Small intestine (tissue), 7 donors: ENCODE data around the gene TNIK. TPM values are rescaled to one million over a fixed set of nuclear protein-coding genes. Genes with fewer than 3 reads are reported as not detected.
"Not testable (repeated sequence)": the region's sequence is repeated elsewhere in the genome, so short reads cannot be mapped to it uniquely, and the experiment has no call there.

Experiments used
- DNase-seq, 2 donors: peaks; one replicate each; pipeline versions ENCODE4 v3.0.0 to v3.0.0-alpha.2; 2013
- FAIRE-seq: peaks from 2 replicates; lab custom pipeline; 2012; peaks lifted over from hg19 to GRCh38; lab: Jason Lieb, UNC
- H3K27ac ChIP-seq, 3 donors: one replicate each; pipeline ENCODE4 v1.5.1; 2013; ENCODE audit warnings: low read length in 2 of 3, mild to moderate bottlenecking in 2 of 3, control low read depth in 1 of 3, inconsistent platforms in 1 of 3, low read depth in 1 of 3, moderate library complexity in 1 of 3
- H3K27me3 ChIP-seq, 3 donors: one replicate each; pipeline ENCODE4 v1.6.1; 2013; ENCODE audit warnings: low read length in 3 of 3, inconsistent platforms in 1 of 3; ENCODE audit not compliant: control insufficient read depth in 3 of 3, insufficient read depth in 3 of 3
- H3K36me3 ChIP-seq, 3 donors: one replicate each; pipeline ENCODE4 v1.6.1; 2013; ENCODE audit warnings: low read length in 3 of 3, inconsistent platforms in 1 of 3, low read depth in 1 of 3, mild to moderate bottlenecking in 1 of 3, moderate library complexity in 1 of 3; ENCODE audit not compliant: control insufficient read depth in 3 of 3, insufficient read depth in 2 of 3
- H3K4me1 ChIP-seq, 3 donors: one replicate each; pipeline ENCODE4 v1.6.1; 2013; ENCODE audit warnings: low read length in 2 of 3, inconsistent platforms in 1 of 3, low read depth in 1 of 3, mild to moderate bottlenecking in 1 of 3, moderate library complexity in 1 of 3; ENCODE audit not compliant: control insufficient read depth in 3 of 3, insufficient read depth in 2 of 3
- H3K4me3 ChIP-seq, 3 donors: one replicate each; pipeline ENCODE4 v1.5.1; 2013; ENCODE audit warnings: low read length in 3 of 3, control low read depth in 1 of 3, inconsistent platforms in 1 of 3, low read depth in 1 of 3, mild to moderate bottlenecking in 1 of 3, moderate library complexity in 1 of 3
- H3K9me3 ChIP-seq, 2 donors: one replicate each; pipeline ENCODE4 v1.6.1; 2013; ENCODE audit warnings: low read depth in 1 of 2, low read length in 1 of 2; ENCODE audit not compliant: control insufficient read depth in 2 of 2, insufficient read depth in 1 of 2
- WGBS, 3 donors: extraction: QIAGEN DNeasy Blood & Tissue Kit; methylation state at CpG; one replicate each; pipeline ENCODE4 v1.1.7; 2013; 5-methylcytosine and 5-hydroxymethylcytosine counted together
- polyA plus RNA-seq, 4 donors: library from polyadenylated mRNA; stranded (reverse) in 3 of 4; unstranded in 1 of 4; fragments of 200-250 nt in 3 of 4; fragments of 120-200 nt in 1 of 4; gene quantifications; one replicate each; pipeline versions ENCODE4 v1.2.1 to v1.2.3, GENCODE V29; 2013
- donor health status: healthy with polysubstance abuse.
- donor health status: control.
- donor health status: control.
- donor health status: Bipolar disorder and iron deficiency.
- donor health status: healthy.

Gene TNIK
- polyA plus RNA-seq, 4 donors, result 14.9 to 38.7 (median 27.5) TPM

- DNase-seq, H3K27me3 ChIP-seq, FAIRE-seq, H3K4me3 ChIP-seq, H3K27ac ChIP-seq, H3K4me1 ChIP-seq, H3K9me3 ChIP-seq: not testable (repeated sequence)
- 87 to 88% (median 88%) methylated on average over 2 to 3 of the region's 3 CpGs for WGBS, 3 donors
- H3K36me3 ChIP-seq, result peaks cover 2 to 22% (median 10%) of the 10 kb centered on the region in 3 donors
Measured at GRCh38 chr3:171118993-171119392, 341.2 kb downstream of the TNIK start.

GRCh38 chr3:171116824-171117395 is 343.3 kb downstream of the TNIK start:
- 89 to 95% (median 93%) methylated on average over 2 of the region's 2 CpGs for WGBS, 3 donors
- peak overlapping the region in 1 of 3 donors; percentile 39 for H3K27ac ChIP-seq

GRCh38 chr3:171116365-171116764 is 343.8 kb downstream of the TNIK start:
- Histone ChIP-seq H3K27me3 (no peaks in the 10 kb centered on the region), H3K27ac (no peak overlapping the region), H3K9me3 (no peaks in the 10 kb centered on the region), H3K4me1 (no peaks in the 10 kb centered on the region), H3K4me3 (no peak overlapping the region), H3K36me3 (peaks cover 0 to 11% (median 9%) of the 10 kb centered on the region in 3 donors)
- DNase-seq, result no peak
- no peak for FAIRE-seq

More at GRCh38 chr3:171116824-171117395, 343.3 kb downstream of the TNIK start:
- no peaks in the 10 kb centered on the region for H3K27me3 ChIP-seq
- DNase-seq (peak in 1 of 2 donors; percentile 58), FAIRE-seq (no peak)
- H3K4me1 ChIP-seq, result no peaks in the 10 kb centered on the region
- H3K36me3 ChIP-seq, result peaks cover 0 to 13% (median 10%) of the 10 kb centered on the region in 3 donors
- H3K4me3 ChIP-seq, result no peak overlapping the region
- H3K9me3 ChIP-seq, result no peaks in the 10 kb centered on the region

DNA sequence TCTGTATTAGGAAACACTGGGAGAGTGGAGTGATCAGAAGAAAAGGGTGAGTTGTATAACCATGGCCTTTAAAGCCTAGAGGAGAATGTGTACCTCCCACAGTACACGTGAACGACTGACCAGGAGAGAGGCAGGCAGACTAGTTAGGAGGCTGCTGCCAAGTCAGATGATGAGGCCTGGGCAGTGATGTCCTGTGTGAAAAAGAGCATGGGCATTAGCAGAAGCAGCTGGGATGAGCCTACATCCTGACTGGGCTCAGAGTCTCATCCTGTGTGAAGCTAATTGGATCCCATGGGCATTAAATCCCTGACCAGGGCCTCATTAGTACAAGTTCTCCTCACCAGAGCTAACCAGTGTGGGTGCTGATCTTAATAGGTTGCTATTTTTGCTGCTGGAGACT is 344.5 kb downstream of the TNIK start:
- Histone ChIP-seq H3K27me3 (no peaks in the 10 kb centered on the region), H3K4me3 (no peak overlapping the region), H3K9me3 (no peaks in the 10 kb centered on the region), H3K36me3 (peaks cover 0 to 8% (median 5%) of the 10 kb centered on the region in 3 donors), H3K4me1 (no peaks in the 10 kb centered on the region), H3K27ac (no peak overlapping the region)
- FAIRE-seq (no peak), DNase-seq (no peak)
- WGBS, 3 donors, result 96 to 100% (median 100%) methylated on average over 2 of the region's 2 CpGs

- no peaks in the 10 kb centered on the region for H3K4me1 ChIP-seq
- no peak for FAIRE-seq
- H3K4me3 ChIP-seq, result no peak overlapping the region
- WGBS, 3 donors, result 78 to 95% (median 93%) methylated on average over 3 of the region's 3 CpGs
- H3K27me3 ChIP-seq, result no peaks in the 10 kb centered on the region
- DNase-seq, result no peak
- H3K27ac ChIP-seq, result no peak overlapping the region
- H3K36me3 ChIP-seq, result peaks cover 0 to 18% (median 9%) of the 10 kb centered on the region in 3 donors
- H3K9me3 ChIP-seq, result no peaks in the 10 kb centered on the region
Measured at GRCh38 chr3:171113716-171114115, 346.5 kb downstream of the TNIK start.

DNA sequence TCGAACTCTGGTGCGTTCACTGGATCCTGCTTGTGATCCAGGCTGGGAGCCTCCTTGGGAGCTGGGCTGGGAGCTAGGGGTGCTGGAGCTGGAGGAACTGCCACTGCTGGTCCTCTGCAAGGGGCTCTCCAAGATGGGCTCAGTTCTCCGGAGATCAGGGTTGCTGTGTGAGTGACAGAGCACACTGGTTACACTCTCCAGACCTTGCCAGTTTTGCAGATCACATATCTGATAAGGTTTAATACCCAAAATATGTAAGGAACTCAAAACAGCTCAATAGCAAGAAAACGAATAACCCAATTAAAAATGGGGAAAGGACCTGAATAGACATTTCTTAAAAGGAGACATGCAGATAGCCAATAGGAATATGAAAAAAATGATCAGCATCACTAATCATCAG is 349.5 kb downstream of the TNIK start:
- no peak for DNase-seq
- Histone ChIP-seq H3K36me3 (peaks cover 4 to 22% (median 20%) of the 10 kb centered on the region in 3 donors), H3K4me1 (no peaks in the 10 kb centered on the region), H3K27me3 (no peaks in the 10 kb centered on the region), H3K27ac (no peak overlapping the region), H3K4me3 (no peak overlapping the region), H3K9me3 (no peaks in the 10 kb centered on the region)
- FAIRE-seq, result no peak
- WGBS, 3 donors, result 93 to 98% (median 96%) methylated on average over 4 of the region's 4 CpGs

- no peaks in the 10 kb centered on the region for H3K27me3 ChIP-seq
- WGBS, 3 donors, result 67 to 70% (median 69%) methylated on average over 4 of the region's 4 CpGs
- FAIRE-seq, result no peak
Measured at GRCh38 chr3:171108066-171108465, 352.1 kb downstream of the TNIK start.

GRCh38 chr3:171103185-171103584 is 357.0 kb downstream of the TNIK start:
- FAIRE-seq, result no peak
- Histone ChIP-seq H3K27me3 (no peaks in the 10 kb centered on the region), H3K4me1 (no peaks in the 10 kb centered on the region), H3K9me3 (no peaks in the 10 kb centered on the region), H3K4me3 (no peak overlapping the region), H3K36me3 (peaks cover 7 to 38% (median 9%) of the 10 kb centered on the region in 3 donors), H3K27ac (no peak overlapping the region)
- no peak for DNase-seq
- 93 to 100% (median 99%) methylated on average over 1 of the region's 1 CpG for WGBS, 3 donors

More at GRCh38 chr3:171108066-171108465, 352.1 kb downstream of the TNIK start:
- peaks cover 4 to 28% (median 17%) of the 10 kb centered on the region in 3 donors for H3K36me3 ChIP-seq
- no peaks in the 10 kb centered on the region for H3K4me1 ChIP-seq
- no peaks in the 10 kb centered on the region for H3K9me3 ChIP-seq
- no peak for DNase-seq
- no peak overlapping the region for H3K27ac ChIP-seq
- no peak overlapping the region for H3K4me3 ChIP-seq
